Measurements from ENCODE around the gene PTER.

PTER gene

DNA sequence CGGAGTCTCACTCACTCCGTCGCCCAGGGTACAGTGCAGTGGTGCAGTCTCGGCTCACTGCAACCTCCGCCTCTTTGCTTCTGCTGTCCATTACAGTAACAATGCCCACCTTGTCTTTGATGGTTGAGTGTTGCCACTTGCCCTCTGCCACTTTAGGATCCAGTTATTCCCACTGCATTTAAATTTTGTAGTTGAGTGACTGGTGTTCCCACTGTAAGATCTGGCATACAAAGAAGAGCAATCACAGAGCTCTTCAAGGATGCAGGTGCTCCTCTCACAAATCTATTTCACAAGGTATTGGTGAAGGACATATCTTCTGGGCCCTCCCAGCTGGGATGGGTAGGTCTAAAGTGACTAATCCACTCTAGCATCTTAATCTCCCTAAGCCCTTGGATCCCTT is 12.6 kb downstream of the PTER start:
- Mint-ChIP-seq H3K4me3 (no peak overlapping the region), H3K4me1 (no peaks in the 10 kb centered on the region), H3K27me3 (ENCODE audit: low read depth) (no peaks in the 10 kb centered on the region), H3K36me3 (ENCODE audit: low read depth) (peaks cover 11% of the 10 kb centered on the region), H3K27ac (no peak overlapping the region), H3K9me3 (peaks cover 6% of the 10 kb centered on the region)
- TF ChIP-seq, protein P1, sequence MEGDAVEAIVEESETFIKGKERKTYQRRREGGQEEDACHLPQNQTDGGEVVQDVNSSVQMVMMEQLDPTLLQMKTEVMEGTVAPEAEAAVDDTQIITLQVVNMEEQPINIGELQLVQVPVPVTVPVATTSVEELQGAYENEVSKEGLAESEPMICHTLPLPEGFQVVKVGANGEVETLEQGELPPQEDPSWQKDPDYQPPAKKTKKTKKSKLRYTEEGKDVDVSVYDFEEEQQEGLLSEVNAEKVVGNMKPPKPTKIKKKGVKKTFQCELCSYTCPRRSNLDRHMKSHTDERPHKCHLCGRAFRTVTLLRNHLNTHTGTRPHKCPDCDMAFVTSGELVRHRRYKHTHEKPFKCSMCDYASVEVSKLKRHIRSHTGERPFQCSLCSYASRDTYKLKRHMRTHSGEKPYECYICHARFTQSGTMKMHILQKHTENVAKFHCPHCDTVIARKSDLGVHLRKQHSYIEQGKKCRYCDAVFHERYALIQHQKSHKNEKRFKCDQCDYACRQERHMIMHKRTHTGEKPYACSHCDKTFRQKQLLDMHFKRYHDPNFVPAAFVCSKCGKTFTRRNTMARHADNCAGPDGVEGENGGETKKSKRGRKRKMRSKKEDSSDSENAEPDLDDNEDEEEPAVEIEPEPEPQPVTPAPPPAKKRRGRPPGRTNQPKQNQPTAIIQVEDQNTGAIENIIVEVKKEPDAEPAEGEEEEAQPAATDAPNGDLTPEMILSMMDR (IDR thresholded peaks at IDR 0.05; ENCODE audit: unreplicated experiment in 3 of 3), result no peak

DNA sequence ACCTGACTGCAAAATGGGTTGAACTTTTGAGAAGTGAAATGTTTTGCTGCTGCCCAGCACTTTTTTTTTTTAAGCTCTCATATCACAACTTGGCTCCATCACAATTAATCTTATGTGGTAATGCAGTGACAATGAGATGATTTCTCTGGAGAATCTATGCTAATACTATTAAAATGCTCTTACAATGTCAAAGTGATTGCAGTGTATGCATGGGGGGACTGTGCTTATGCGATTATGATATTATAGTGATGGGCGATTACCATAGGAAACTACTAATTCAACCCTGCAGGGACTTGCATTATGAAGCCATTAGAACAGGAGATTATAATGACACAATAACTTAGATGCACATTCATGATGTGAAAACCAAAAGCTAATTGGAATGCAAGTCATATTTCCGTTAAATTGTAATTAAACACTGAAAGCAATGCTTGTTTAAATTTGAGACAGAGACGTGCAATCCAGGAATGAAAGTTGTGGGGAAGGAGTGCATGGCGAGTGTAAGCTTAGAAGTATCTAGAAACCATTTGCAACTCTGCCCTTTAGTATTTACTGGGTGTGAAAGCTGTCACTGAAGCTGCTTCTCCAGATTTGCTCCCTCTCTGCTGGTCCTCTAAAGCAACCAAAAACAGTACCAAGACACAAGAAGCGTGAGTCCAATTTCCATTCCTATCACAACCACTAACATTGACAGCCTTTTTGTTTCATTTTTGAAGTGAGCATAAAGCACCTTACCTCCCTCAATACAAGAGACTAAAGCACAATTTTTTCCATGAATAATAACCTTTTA is 21.6 kb downstream of the PTER start:
- H3K4me1 Mint-ChIP-seq, result no peaks in the 10 kb centered on the region
- H3K9me3 Mint-ChIP-seq, result no peaks in the 10 kb centered on the region
- no peaks in the 10 kb centered on the region for H3K36me3 Mint-ChIP-seq (ENCODE audit: low read depth)
- TF ChIP-seq, protein P1 (IDR thresholded peaks at IDR 0.05; ENCODE audit: unreplicated experiment in 3 of 3), result no peak
- H3K27ac Mint-ChIP-seq, result no peak overlapping the region
- no peak overlapping the region for H3K4me3 Mint-ChIP-seq
- no peaks in the 10 kb centered on the region for H3K27me3 Mint-ChIP-seq (ENCODE audit: low read depth)

DNA sequence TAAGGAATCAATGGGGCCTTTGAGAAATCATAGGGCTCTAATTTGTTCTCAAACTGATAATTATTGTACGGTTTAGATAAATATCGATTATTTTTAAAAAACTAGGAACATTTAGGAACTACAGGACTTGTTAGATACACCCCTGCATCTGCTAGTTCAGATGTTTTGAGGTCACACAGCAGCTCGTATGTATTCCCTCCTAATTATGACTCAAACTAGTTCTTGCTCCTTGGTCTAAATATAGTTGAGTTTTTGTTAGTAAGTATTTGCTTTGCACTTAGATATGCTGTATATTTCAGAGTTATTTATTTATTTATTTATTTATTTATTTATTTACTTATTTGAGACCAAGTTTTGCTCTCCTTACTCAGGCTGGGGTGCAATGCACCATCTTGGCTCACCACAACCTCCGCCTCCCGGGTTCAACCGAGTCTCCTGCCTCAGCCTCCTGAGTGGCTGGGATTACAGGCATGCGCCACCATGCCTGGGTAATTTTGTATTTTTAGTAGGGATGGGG is 22.7 kb downstream of the PTER start:
- Mint-ChIP-seq H3K4me3 (no peak overlapping the region), H3K27me3 (ENCODE audit: low read depth) (no peaks in the 10 kb centered on the region), H3K36me3 (ENCODE audit: low read depth) (peaks cover 8% of the 10 kb centered on the region), H3K27ac (no peak overlapping the region), H3K9me3 (no peaks in the 10 kb centered on the region), H3K4me1 (no peaks in the 10 kb centered on the region)
- TF ChIP-seq, protein P1 (IDR thresholded peaks at IDR 0.05; ENCODE audit: unreplicated experiment in 3 of 3), result no peak

DNA sequence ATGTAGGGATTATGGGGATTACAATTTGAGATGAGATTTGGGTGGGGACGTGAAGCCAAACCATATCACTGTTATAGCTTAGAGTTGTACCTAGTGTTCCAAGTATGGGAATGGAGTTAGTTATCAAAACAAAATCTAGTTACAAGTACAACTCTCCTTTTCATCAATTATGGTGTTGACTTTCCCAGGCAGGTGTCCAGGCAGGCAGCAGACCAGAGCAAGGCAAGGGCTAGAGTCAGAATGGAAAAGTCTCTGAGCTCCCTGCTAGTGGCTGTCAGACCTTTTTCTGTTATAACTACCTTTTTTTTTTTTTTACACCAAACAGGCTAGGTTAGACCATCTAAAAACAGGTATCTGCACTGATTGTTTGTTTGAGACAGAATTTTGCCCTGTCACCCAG is 29.2 kb downstream of the PTER start:
- H3K27ac Mint-ChIP-seq, result no peak overlapping the region
- no peak overlapping the region for H3K4me3 Mint-ChIP-seq

DNA sequence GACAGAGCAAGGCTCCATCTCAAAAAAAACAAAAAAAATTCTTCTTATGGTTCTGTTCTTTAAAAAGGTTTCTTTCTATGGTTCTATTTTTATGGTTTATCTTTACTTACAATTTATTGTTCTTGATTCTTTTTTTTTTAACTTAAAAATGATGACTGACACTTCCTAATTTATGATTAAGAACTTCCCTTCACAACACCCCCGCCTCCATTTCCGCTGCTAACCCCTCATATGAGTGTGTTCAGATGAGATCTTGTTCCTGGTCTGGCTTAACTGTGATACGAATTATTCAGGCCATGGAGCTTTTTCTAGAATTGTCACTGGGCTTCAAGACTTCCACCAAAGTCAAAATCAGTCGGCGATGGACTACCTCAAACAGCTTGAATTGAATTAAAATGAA is 33.9 kb downstream of the PTER start:
- Mint-ChIP-seq H3K4me3 (no peak overlapping the region), H3K9me3 (no peaks in the 10 kb centered on the region)

More for the DNA sequence above, 29.2 kb downstream of the PTER start:
- H3K27me3 Mint-ChIP-seq (ENCODE audit: low read depth), result no peaks in the 10 kb centered on the region
- peaks cover 11% of the 10 kb centered on the region for H3K36me3 Mint-ChIP-seq (ENCODE audit: low read depth)
- TF ChIP-seq, protein P1 (IDR thresholded peaks at IDR 0.05; ENCODE audit: unreplicated experiment in 3 of 3), result no peak
- no peaks in the 10 kb centered on the region for H3K4me1 Mint-ChIP-seq
- no peaks in the 10 kb centered on the region for H3K9me3 Mint-ChIP-seq

More for the DNA sequence above, 33.9 kb downstream of the PTER start:
- Mint-ChIP-seq H3K36me3 (ENCODE audit: low read depth) (no peaks in the 10 kb centered on the region), H3K4me1 (no peaks in the 10 kb centered on the region), H3K27me3 (ENCODE audit: low read depth) (no peaks in the 10 kb centered on the region), H3K27ac (no peak overlapping the region)
- TF ChIP-seq, protein P1 (IDR thresholded peaks at IDR 0.05; ENCODE audit: unreplicated experiment in 3 of 3), result no peak

Data from nephron (organoid).